Measurements from ENCODE around the gene LRRN4.

DNA sequence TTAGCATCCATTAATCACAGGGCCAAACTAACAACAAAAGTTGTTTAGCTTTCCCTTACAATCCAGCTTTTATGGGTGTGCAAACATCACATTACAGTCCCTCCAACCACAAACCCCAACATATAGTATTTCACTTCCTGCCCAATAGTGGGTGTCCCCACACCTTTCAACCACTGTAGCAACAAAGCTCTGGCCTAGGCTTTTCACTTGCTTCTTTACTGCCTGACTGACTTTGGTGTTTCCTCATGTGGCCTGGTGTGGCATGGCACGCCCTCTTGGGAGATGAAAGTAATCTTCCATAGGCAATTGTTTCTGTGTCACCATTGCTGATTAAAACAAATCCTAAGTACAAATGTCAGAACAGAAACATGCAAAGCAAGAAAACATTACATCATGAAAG, 57.1 kb downstream of the LRRN4 start:
- TF ChIP-seq, protein P1, sequence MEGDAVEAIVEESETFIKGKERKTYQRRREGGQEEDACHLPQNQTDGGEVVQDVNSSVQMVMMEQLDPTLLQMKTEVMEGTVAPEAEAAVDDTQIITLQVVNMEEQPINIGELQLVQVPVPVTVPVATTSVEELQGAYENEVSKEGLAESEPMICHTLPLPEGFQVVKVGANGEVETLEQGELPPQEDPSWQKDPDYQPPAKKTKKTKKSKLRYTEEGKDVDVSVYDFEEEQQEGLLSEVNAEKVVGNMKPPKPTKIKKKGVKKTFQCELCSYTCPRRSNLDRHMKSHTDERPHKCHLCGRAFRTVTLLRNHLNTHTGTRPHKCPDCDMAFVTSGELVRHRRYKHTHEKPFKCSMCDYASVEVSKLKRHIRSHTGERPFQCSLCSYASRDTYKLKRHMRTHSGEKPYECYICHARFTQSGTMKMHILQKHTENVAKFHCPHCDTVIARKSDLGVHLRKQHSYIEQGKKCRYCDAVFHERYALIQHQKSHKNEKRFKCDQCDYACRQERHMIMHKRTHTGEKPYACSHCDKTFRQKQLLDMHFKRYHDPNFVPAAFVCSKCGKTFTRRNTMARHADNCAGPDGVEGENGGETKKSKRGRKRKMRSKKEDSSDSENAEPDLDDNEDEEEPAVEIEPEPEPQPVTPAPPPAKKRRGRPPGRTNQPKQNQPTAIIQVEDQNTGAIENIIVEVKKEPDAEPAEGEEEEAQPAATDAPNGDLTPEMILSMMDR (conservative IDR thresholded peaks at IDR 0.05; ENCODE audit: low read depth, low read length): no peak
- no peak for TF ChIP-seq POLR2A (IDR thresholded peaks at IDR 0.05; ENCODE audit: low read depth, low read length)

All from IMR-90 (cell line).